Prostate gland (tissue), 2 donors: ENCODE measurements around the gene ST13.

Experiments used
- POLR2A ChIP-seq: fragments of 450-650 bp; IDR thresholded peaks from one replicate; pipeline ENCODE4 v1.6.1; 2016; ENCODE audit warnings: antibody characterized with exemption, mild to moderate bottlenecking
- TF ChIP-seq, protein P1 (sequence below), 4 experiments: fragments of 200-600 bp in 2 of 4; fragments of 450-650 bp in 2 of 4; sonication (generic) in 2 of 4; IDR thresholded peaks; 1 replicate in 3 of 4; 2 replicates in 1 of 4; pipeline ENCODE4 v1.5.1; 2016 to 2019; ENCODE audit warnings: antibody characterized with exemption in 4 of 4, mild to moderate bottlenecking in 2 of 4, moderate library complexity in 2 of 4

- TF ChIP-seq, protein P1, sequence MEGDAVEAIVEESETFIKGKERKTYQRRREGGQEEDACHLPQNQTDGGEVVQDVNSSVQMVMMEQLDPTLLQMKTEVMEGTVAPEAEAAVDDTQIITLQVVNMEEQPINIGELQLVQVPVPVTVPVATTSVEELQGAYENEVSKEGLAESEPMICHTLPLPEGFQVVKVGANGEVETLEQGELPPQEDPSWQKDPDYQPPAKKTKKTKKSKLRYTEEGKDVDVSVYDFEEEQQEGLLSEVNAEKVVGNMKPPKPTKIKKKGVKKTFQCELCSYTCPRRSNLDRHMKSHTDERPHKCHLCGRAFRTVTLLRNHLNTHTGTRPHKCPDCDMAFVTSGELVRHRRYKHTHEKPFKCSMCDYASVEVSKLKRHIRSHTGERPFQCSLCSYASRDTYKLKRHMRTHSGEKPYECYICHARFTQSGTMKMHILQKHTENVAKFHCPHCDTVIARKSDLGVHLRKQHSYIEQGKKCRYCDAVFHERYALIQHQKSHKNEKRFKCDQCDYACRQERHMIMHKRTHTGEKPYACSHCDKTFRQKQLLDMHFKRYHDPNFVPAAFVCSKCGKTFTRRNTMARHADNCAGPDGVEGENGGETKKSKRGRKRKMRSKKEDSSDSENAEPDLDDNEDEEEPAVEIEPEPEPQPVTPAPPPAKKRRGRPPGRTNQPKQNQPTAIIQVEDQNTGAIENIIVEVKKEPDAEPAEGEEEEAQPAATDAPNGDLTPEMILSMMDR (IDR thresholded peaks at IDR 0.05) = no peak
- TF ChIP-seq POLR2A = no peak
Measured at GRCh38 chr22:40862537-40862936, 6.1 kb upstream of the ST13 start.
